ENCODE measurements around the gene DLEC1. TPM values are rescaled to one million over a fixed set of nuclear protein-coding genes. Genes with fewer than 3 reads are reported as not detected.

DLEC1 gene
- total and polyA plus RNA-seq, 9 of the 15 experiments (the other 6 are each of a cell fraction or from before 2014, with no cell fraction given): 0.07 to 0.08 TPM; not detected in 7

- TF ChIP-seq ZNF253 (CRISPR knock-in tag; conservative IDR thresholded peaks at IDR 0.05): no peak
- peak in 1 of 2 experiments; percentile 70 for TF ChIP-seq AFF1 (IDR thresholded peaks at IDR 0.05; ENCODE audit: low read depth in 1 of 2, partially characterized antibody in 2 of 2)
- no peak for TF ChIP-seq ZNF277 (CRISPR knock-in tag; IDR thresholded peaks at IDR 0.05; ENCODE audit: borderline replicate concordance)
- TF ChIP-seq BRD9 (IDR thresholded peaks at IDR 0.05; ENCODE audit: low read depth, partially characterized antibody): peak; percentile 57
- no peak for TF ChIP-seq KHSRP (IDR thresholded peaks at IDR 0.05)
- TF ChIP-seq PTBP1 (IDR thresholded peaks at IDR 0.05; ENCODE audit: low read depth, low read length): no peak
- TF ChIP-seq THRA (IDR thresholded peaks at IDR 0.05): no peak
- no peak for TF ChIP-seq MTA3 (IDR thresholded peaks at IDR 0.05; ENCODE audit: borderline replicate concordance)
- no peak for TF ChIP-seq SPI1 (IDR thresholded peaks at IDR 0.05; ENCODE audit: borderline replicate concordance, low read depth, low read length)
- no peak for TF ChIP-seq OTX1 (CRISPR knock-in tag; IDR thresholded peaks at IDR 0.05)
- TF ChIP-seq EHMT2 (IDR thresholded peaks at IDR 0.05): no peak
- TF ChIP-seq TBP (optimal IDR thresholded peaks at IDR 0.05; ENCODE audit: low read depth, low read length): peak; percentile 59
- no peak for TF ChIP-seq PURB (CRISPR knock-in tag; IDR thresholded peaks at IDR 0.05; ENCODE audit: low read depth)
- no peak for TF ChIP-seq TGIF2 (CRISPR knock-in tag; IDR thresholded peaks at IDR 0.05)
- TF ChIP-seq ZNF699 (CRISPR knock-in tag; IDR thresholded peaks at IDR 0.05; ENCODE audit: insufficient replicate concordance): no peak
- TF ChIP-seq CTBP1 (IDR thresholded peaks at IDR 0.05; ENCODE audit: borderline replicate concordance): no peak
- TF ChIP-seq FOXM1 (IDR thresholded peaks at IDR 0.05; ENCODE audit: low read depth): no peak; the same call in 1 of the 2 replicates
- TF ChIP-seq FOXM1 (CRISPR knock-in tag; IDR thresholded peaks at IDR 0.05; ENCODE audit: low read depth): no peak
- TF ChIP-seq ZBTB17 (CRISPR knock-in tag; IDR thresholded peaks at IDR 0.05): no peak
- peak; percentile 73; the same call in 1 of the 2 replicates for TF ChIP-seq SMAD4 (CRISPR knock-in tag; conservative IDR thresholded peaks at IDR 0.05)
- no peak for TF ChIP-seq STAT5A (IDR thresholded peaks at IDR 0.05; ENCODE audit: borderline replicate concordance, low read length)
- TF ChIP-seq RBM14 (IDR thresholded peaks at IDR 0.05; ENCODE audit: borderline replicate concordance, insufficient read depth, low read depth, low read length): no peak
Observed at GRCh38 chr3:38164643-38164951, 125.6 kb downstream of the DLEC1 start (continued).
